GM21737 (cell line): ENCODE data around the gene OR1D5.
"Not testable (repeated sequence)": the region's sequence is repeated elsewhere in the genome, so short reads cannot be mapped to it uniquely, and the experiment has no call there.

Experiments
- ATAC-seq: cut with Tn5 transposase; IDR thresholded peaks from one replicate; pipeline ENCODE4 v1.9.1; 2021; ENCODE audit warnings: mild to moderate bottlenecking, moderate library complexity; ENCODE audit not compliant: unreplicated experiment

The OR1D5 gene

GRCh38 chr17:3063507-3063906 is at the start of gene OR1D5:
Gene OR1D5 (minus strand): TSS chr17:3063607. CDS start chr17:3063607, 0 bp downstream.
- ATAC-seq, result not testable (repeated sequence)

GRCh38 chr17:3104322-3104721 is 40.9 kb upstream of the OR1D5 start, which contains the start of gene OR1D2:
Gene OR1D2 (minus strand): TSS chr17:3104422. CDS start chr17:3092996, 11,426 bp downstream.
- ATAC-seq, result no peak

- ATAC-seq, result not testable (repeated sequence)
Observed at GRCh38 chr17:3073850-3074249, 10.4 kb upstream of the OR1D5 start.

- not testable (repeated sequence) for ATAC-seq
Observed at GRCh38 chr17:3065192-3065591, 1.8 kb upstream of the OR1D5 start.

GRCh38 chr17:3062824-3063377 is 506 bp downstream of the OR1D5 start:
- not testable (repeated sequence) for ATAC-seq

- ATAC-seq, result not testable (repeated sequence)
Observed at GRCh38 chr17:3054868-3055267, 8.5 kb downstream of the OR1D5 start.

GRCh38 chr17:3049705-3050295 is 13.6 kb downstream of the OR1D5 start:
- ATAC-seq, result no peak

GRCh38 chr17:3048727-3049471 is 14.5 kb downstream of the OR1D5 start:
- peak; percentile 86 for ATAC-seq

GRCh38 chr17:3046753-3047152 is 16.7 kb downstream of the OR1D5 start:
- ATAC-seq, result no peak

- no peak for ATAC-seq
Observed at GRCh38 chr17:3043737-3044365, 19.6 kb downstream of the OR1D5 start.

GRCh38 chr17:3040882-3041281 is 22.5 kb downstream of the OR1D5 start:
- no peak for ATAC-seq

- ATAC-seq, result no peak
Observed at GRCh38 chr17:3039736-3040135, 23.7 kb downstream of the OR1D5 start.

- no peak for ATAC-seq
Observed at GRCh38 chr17:3038941-3039340, 24.5 kb downstream of the OR1D5 start.

- ATAC-seq, result no peak
Observed at GRCh38 chr17:3037259-3037658, 26.1 kb downstream of the OR1D5 start.

GRCh38 chr17:3036800-3037199 is 26.6 kb downstream of the OR1D5 start:
- ATAC-seq, result no peak

GRCh38 chr17:3035968-3036280 is 27.5 kb downstream of the OR1D5 start:
- no peak for ATAC-seq

- ATAC-seq, result no peak
Observed at GRCh38 chr17:3035256-3035967, 28.0 kb downstream of the OR1D5 start.

- ATAC-seq, result no peak
Observed at GRCh38 chr17:3034578-3034920, 28.9 kb downstream of the OR1D5 start.

- no peak for ATAC-seq
Observed at GRCh38 chr17:3033741-3034577, 29.4 kb downstream of the OR1D5 start.

GRCh38 chr17:3033248-3033640 is 30.2 kb downstream of the OR1D5 start:
- ATAC-seq, result no peak
